GM23338 (cell line): ENCODE data around the gene DGKB. TPM values are rescaled to one million over a fixed set of nuclear protein-coding genes. Genes with fewer than 3 reads are reported as not detected.

Experiments
- ATAC-seq: fragments of 200-7000 bp; cut with Tn5 transposase; 3 replicates; pipeline ENCODE4 v1.9.1; 2020
- DNase-seq: peaks from one replicate; pipeline ENCODE4 v3.0.0-alpha.2; 2015; ENCODE audit warnings: low spot score
- H2AFZ ChIP-seq: fragments of 200-600 bp; sonication (generic); 2 replicates; pipeline ENCODE4 v1.8.0; 2016; ENCODE audit warnings: antibody characterized with exemption, mild to moderate bottlenecking, moderate library complexity
- H3F3A ChIP-seq: fragments of 200-600 bp; sonication (generic); replicated peaks from 2 replicates; pipeline ENCODE4 v1.8.0; 2017; ENCODE audit warnings: antibody characterized with exemption, mixed run types, low read depth
- H3K27ac ChIP-seq: fragments of 200-600 bp; sonication (generic); 2 replicates; pipeline ENCODE4 v1.6.1; 2016; ENCODE audit warnings: low read depth
- H3K27me3 ChIP-seq: fragments of 200-600 bp; sonication (generic); 2 replicates; pipeline ENCODE4 v1.8.0; 2016; ENCODE audit warnings: mild to moderate bottlenecking, mixed run types, moderate library complexity; ENCODE audit not compliant: insufficient read depth
- H3K36me3 ChIP-seq: fragments of 200-600 bp; sonication (generic); 2 replicates; pipeline ENCODE4 v1.8.0; 2016; ENCODE audit warnings: mild to moderate bottlenecking; ENCODE audit not compliant: insufficient read depth
- H3K4me1 ChIP-seq: fragments of 200-600 bp; sonication (generic); 2 replicates; pipeline ENCODE4 v1.8.0; 2016; ENCODE audit warnings: mild to moderate bottlenecking, moderate library complexity; ENCODE audit not compliant: insufficient read depth
- H3K4me2 ChIP-seq: fragments of 200-600 bp; sonication (generic); 2 replicates; pipeline ENCODE4 v1.7.1; 2017; ENCODE audit warnings: mixed run types
- H3K4me3 ChIP-seq: fragments of 200-600 bp; sonication (generic); 2 replicates; pipeline ENCODE4 v1.6.1; 2016; ENCODE audit warnings: mixed run types
- H3K79me2 ChIP-seq: fragments of 200-600 bp; sonication (generic); replicated peaks from 2 replicates; pipeline ENCODE4 v1.8.0; 2017; ENCODE audit warnings: mild to moderate bottlenecking; ENCODE audit not compliant: insufficient read depth
- H3K9me2 ChIP-seq: fragments of 200-600 bp; sonication (generic); 2 replicates; pipeline ENCODE4 v1.8.0; 2017; ENCODE audit not compliant: insufficient read depth
- H4K20me1 ChIP-seq: fragments of 200-600 bp; sonication (generic); replicated peaks from 2 replicates; pipeline ENCODE4 v1.8.0; 2017; ENCODE audit warnings: mild to moderate bottlenecking; ENCODE audit not compliant: insufficient read depth
- H3K27ac Mint-ChIP-seq: 2 replicates; pipeline ENCODE4 v1.8.0; 2020; ENCODE audit warnings: inconsistent platforms, mild to moderate bottlenecking, moderate library complexity, mixed read lengths
- H3K27me3 Mint-ChIP-seq: 3 replicates; pipeline ENCODE4 v1.8.0; 2022; ENCODE audit warnings: low read depth, mild to moderate bottlenecking, moderate library complexity, mixed read lengths, inconsistent platforms; ENCODE audit not compliant: insufficient read depth, poor library complexity
- H3K36me3 Mint-ChIP-seq: 3 replicates; pipeline ENCODE4 v1.8.0; 2021; ENCODE audit warnings: low read depth, mild to moderate bottlenecking, inconsistent platforms, moderate library complexity, mixed read lengths
- H3K4me1 Mint-ChIP-seq: 3 replicates; pipeline ENCODE4 v1.8.0; 2020; ENCODE audit warnings: mild to moderate bottlenecking, inconsistent platforms, mixed read lengths
- H3K4me3 Mint-ChIP-seq: 3 replicates; pipeline ENCODE4 v1.8.0; 2021; ENCODE audit warnings: moderate library complexity, mild to moderate bottlenecking, inconsistent platforms, mixed read lengths
- H3K9me3 Mint-ChIP-seq: 3 replicates; pipeline ENCODE4 v1.8.0; 2020; ENCODE audit warnings: moderate library complexity, mild to moderate bottlenecking, inconsistent platforms, mixed read lengths
- CTCF ChIP-seq, 2 experiments: fragments of 200-600 bp in 1 of 2; sonication (generic) in 1 of 2; conservative IDR thresholded peaks; 2 replicates each; pipeline versions ENCODE4 v1.5.1 to v1.6.1; 2016 to 2017; ENCODE audit warnings: antibody characterized with exemption in 2 of 2, low read depth in 2 of 2, mild to moderate bottlenecking in 2 of 2, moderate library complexity in 1 of 2
- EZH2phosphoT487 ChIP-seq: fragments of 200-600 bp; sonication (generic); IDR thresholded peaks from one replicate; pipeline ENCODE4 v1.8.1; 2018; ENCODE audit warnings: antibody characterized with exemption; ENCODE audit not compliant: unreplicated experiment
- NANOG ChIP-seq: IDR thresholded peaks from 2 replicates; pipeline ENCODE4 v1.6.1; 2016; ENCODE audit warnings: antibody characterized with exemption, borderline replicate concordance
- POLR2AphosphoS5 ChIP-seq: IDR thresholded peaks from 2 replicates; pipeline ENCODE4 v1.6.1; 2016; ENCODE audit warnings: antibody characterized with exemption, low read depth
- REST ChIP-seq: IDR thresholded peaks from one replicate; pipeline ENCODE4 v1.6.1; 2018; ENCODE audit warnings: antibody characterized with exemption; ENCODE audit not compliant: unreplicated experiment
- STAT1 ChIP-seq: IDR thresholded peaks from one replicate; pipeline ENCODE4 v1.6.1; 2016; ENCODE audit warnings: antibody characterized with exemption; ENCODE audit not compliant: unreplicated experiment
- ZNF331 ChIP-seq: fragments of 250-450 bp; sonication (Bioruptor Pico); IDR thresholded peaks from 2 replicates; pipeline ENCODE4 v1.5.0; 2020; ENCODE audit warnings: low read depth, mild to moderate bottlenecking, moderate library complexity
- polyA plus RNA-seq: library from polyadenylated mRNA; unstranded; fragments of >200 nt; fragmentation: Nextera tagmentation; extraction: Ambion mirVana; gene quantifications from 2 replicates; pipeline ENCODE4 v1.2.1, GENCODE V29; 2016
- total RNA-seq: library from RNA; depleted of rRNA; stranded (reverse); fragments of >200 nt; shearing (Covaris generic); gene quantifications from 2 replicates; pipeline ENCODE4 v1.2.3, GENCODE V29; 2014
- TF ChIP-seq, protein P1 (sequence below): fragments of 250-450 bp; sonication (Bioruptor Pico); IDR thresholded peaks from 2 replicates; pipeline ENCODE4 v1.5.0; 2020; ENCODE audit warnings: mild to moderate bottlenecking, moderate library complexity
- TF ChIP-seq, protein P2 (sequence below): IDR thresholded peaks from 2 replicates; pipeline ENCODE4 v1.6.1; 2016; ENCODE audit warnings: antibody characterized with exemption

The DGKB gene
- total and polyA plus RNA-seq, 2 experiments from 2014 or later: 4.8 to 11.5 TPM

DNA sequence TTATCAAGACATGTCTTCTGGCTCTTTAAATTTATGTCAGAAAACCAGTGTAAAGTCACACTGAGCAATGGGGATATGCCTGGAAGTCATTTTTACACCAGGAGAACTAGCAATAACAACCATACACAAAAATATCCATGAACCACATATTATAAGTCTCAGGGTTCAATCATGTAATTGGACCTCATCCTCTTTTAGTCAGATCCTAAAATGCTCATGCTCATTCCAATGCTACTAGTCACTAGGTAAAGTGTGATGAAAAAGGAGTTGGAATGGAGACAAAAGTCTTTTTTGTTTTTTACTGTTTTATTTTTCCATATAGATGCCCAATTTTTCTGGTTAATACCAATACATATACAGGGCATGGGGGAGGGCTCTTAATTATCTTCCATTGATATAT, 306.1 kb downstream of the DGKB start:
- Mint-ChIP-seq H3K36me3 (no peaks in the 10 kb centered on the region), H3K4me1 (no peaks in the 10 kb centered on the region), H3K27ac (no peak overlapping the region), H3K27me3 (no peaks in the 10 kb centered on the region), H3K9me3 (no peaks in the 10 kb centered on the region), H3K4me3 (no peak overlapping the region)
- Histone ChIP-seq H2AFZ (no peak overlapping the region), H3K27ac (no peak overlapping the region), H3K9me2 (peaks cover 3% of the 10 kb centered on the region; the same call in 1 of the 2 replicates), H3K4me3 (no peak overlapping the region), H3K36me3 (no peaks in the 10 kb centered on the region), H3K79me2 (no peaks in the 10 kb centered on the region), H4K20me1 (no peaks in the 10 kb centered on the region), H3K4me1 (no peaks in the 10 kb centered on the region), H3F3A (no peaks in the 10 kb centered on the region), H3K27me3 (no peaks in the 10 kb centered on the region), H3K4me2 (no peak overlapping the region)
- no peak for TF ChIP-seq CTCF (conservative IDR thresholded peaks at IDR 0.05; ENCODE audit: low read depth in 2 of 2)
- no peak for TF ChIP-seq NANOG
- no peak for TF ChIP-seq REST
- TF ChIP-seq EZH2phosphoT487: no peak
- no peak for TF ChIP-seq ZNF331 (CRISPR knock-in tag)
- TF ChIP-seq, protein P1, sequence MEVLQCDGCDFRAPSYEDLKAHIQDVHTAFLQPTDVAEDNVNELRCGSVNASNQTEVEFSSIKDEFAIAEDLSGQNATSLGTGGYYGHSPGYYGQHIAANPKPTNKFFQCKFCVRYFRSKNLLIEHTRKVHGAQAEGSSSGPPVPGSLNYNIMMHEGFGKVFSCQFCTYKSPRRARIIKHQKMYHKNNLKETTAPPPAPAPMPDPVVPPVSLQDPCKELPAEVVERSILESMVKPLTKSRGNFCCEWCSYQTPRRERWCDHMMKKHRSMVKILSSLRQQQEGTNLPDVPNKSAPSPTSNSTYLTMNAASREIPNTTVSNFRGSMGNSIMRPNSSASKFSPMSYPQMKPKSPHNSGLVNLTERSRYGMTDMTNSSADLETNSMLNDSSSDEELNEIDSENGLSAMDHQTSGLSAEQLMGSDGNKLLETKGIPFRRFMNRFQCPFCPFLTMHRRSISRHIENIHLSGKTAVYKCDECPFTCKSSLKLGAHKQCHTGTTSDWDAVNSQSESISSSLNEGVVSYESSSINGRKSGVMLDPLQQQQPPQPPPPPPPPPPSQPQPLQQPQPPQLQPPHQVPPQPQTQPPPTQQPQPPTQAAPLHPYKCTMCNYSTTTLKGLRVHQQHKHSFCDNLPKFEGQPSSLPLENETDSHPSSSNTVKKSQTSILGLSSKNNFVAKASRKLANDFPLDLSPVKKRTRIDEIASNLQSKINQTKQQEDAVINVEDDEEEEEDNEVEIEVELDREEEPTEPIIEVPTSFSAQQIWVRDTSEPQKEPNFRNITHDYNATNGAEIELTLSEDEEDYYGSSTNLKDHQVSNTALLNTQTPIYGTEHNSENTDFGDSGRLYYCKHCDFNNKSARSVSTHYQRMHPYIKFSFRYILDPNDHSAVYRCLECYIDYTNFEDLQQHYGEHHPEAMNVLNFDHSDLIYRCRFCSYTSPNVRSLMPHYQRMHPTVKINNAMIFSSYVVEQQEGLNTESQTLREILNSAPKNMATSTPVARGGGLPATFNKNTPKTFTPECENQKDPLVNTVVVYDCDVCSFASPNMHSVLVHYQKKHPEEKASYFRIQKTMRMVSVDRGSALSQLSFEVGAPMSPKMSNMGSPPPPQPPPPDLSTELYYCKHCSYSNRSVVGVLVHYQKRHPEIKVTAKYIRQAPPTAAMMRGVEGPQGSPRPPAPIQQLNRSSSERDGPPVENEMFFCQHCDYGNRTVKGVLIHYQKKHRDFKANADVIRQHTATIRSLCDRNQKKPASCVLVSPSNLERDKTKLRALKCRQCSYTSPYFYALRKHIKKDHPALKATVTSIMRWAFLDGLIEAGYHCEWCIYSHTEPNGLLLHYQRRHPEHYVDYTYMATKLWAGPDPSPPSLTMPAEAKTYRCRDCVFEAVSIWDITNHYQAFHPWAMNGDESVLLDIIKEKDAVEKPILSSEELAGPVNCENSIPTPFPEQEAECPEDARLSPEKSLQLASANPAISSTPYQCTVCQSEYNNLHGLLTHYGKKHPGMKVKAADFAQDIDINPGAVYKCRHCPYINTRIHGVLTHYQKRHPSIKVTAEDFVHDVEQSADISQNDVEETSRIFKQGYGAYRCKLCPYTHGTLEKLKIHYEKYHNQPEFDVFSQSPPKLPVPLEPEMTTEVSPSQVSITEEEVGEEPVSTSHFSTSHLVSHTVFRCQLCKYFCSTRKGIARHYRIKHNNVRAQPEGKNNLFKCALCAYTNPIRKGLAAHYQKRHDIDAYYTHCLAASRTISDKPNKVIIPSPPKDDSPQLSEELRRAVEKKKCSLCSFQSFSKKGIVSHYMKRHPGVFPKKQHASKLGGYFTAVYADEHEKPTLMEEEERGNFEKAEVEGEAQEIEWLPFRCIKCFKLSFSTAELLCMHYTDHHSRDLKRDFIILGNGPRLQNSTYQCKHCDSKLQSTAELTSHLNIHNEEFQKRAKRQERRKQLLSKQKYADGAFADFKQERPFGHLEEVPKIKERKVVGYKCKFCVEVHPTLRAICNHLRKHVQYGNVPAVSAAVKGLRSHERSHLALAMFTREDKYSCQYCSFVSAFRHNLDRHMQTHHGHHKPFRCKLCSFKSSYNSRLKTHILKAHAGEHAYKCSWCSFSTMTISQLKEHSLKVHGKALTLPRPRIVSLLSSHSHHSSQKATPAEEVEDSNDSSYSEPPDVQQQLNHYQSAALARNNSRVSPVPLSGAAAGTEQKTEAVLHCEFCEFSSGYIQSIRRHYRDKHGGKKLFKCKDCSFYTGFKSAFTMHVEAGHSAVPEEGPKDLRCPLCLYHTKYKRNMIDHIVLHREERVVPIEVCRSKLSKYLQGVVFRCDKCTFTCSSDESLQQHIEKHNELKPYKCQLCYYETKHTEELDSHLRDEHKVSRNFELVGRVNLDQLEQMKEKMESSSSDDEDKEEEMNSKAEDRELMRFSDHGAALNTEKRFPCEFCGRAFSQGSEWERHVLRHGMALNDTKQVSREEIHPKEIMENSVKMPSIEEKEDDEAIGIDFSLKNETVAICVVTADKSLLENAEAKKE (CRISPR knock-in tag): no peak
- TF ChIP-seq, protein P2, sequence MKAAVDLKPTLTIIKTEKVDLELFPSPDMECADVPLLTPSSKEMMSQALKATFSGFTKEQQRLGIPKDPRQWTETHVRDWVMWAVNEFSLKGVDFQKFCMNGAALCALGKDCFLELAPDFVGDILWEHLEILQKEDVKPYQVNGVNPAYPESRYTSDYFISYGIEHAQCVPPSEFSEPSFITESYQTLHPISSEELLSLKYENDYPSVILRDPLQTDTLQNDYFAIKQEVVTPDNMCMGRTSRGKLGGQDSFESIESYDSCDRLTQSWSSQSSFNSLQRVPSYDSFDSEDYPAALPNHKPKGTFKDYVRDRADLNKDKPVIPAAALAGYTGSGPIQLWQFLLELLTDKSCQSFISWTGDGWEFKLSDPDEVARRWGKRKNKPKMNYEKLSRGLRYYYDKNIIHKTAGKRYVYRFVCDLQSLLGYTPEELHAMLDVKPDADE: no peak
- no peak for TF ChIP-seq STAT1
- TF ChIP-seq POLR2AphosphoS5: no peak
- DNase-seq: no peak
- ATAC-seq: no peak
